ENCODE results near the gene MAN1C1. TPM values are rescaled to one million over a fixed set of nuclear protein-coding genes. Genes with fewer than 3 reads are reported as not detected.

MAN1C1 gene
- total RNA-seq, 1 experiment from 2014 or later, result 9.3 TPM

GRCh38 chr1:25716320-25716719 lies 99.7 kb downstream of the MAN1C1 start:
- Histone ChIP-seq H4K8ac (replicated peaks; ENCODE audit: insufficient read length, low read depth, low read length) (no peak overlapping the region), H3K4me2 (ENCODE audit: insufficient read depth, insufficient read length, low read length) (no peak overlapping the region), H2AFZ (ENCODE audit: low read length) (no peak overlapping the region), H3K79me2 (ENCODE audit: insufficient read depth, low read length) (no peaks in the 10 kb centered on the region), H2BK12ac (ENCODE audit: insufficient read length, low read depth, low read length) (no peak overlapping the region), H3T11ph (ENCODE audit: low read length) (no peak overlapping the region), H4K5ac (ENCODE audit: insufficient read length, low read depth, low read length) (no peak overlapping the region), H3K14ac (ENCODE audit: insufficient read depth, low read length) (no peak overlapping the region), H4K20me1 (ENCODE audit: control insufficient read depth, insufficient read depth, insufficient read length) (no peaks in the 10 kb centered on the region), H3K79me1 (ENCODE audit: insufficient read depth, low read depth, low read length, poor library complexity, severe bottlenecking) (no peaks in the 10 kb centered on the region), H2BK20ac (ENCODE audit: low read depth, low read length, poor library complexity, severe bottlenecking) (no peak overlapping the region), H3K23ac (ENCODE audit: insufficient read length, low read depth, low read length) (no peak overlapping the region), H2AK5ac (ENCODE audit: insufficient read length, low read length) (no peak overlapping the region), H3K18ac (ENCODE audit: insufficient read length, low read depth, low read length) (no peak overlapping the region), H3K27me3 (ENCODE audit: insufficient read depth, low read length) (no peaks in the 10 kb centered on the region), H2BK5ac (ENCODE audit: insufficient read length, low read length) (no peak overlapping the region), H4K91ac (ENCODE audit: insufficient read length, low read depth, low read length) (no peak overlapping the region), H3K4ac (ENCODE audit: low read depth, low read length) (no peak overlapping the region), H2BK120ac (ENCODE audit: low read depth, low read length, poor library complexity, severe bottlenecking) (no peak overlapping the region), H3K27ac (ENCODE audit: insufficient read length, low read depth, low read length) (no peak overlapping the region), H2BK15ac (ENCODE audit: low read depth, low read length) (no peak overlapping the region), H3K56ac (ENCODE audit: insufficient read length, low read depth, low read length) (no peak overlapping the region), H3K9me3 (ENCODE audit: control insufficient read depth, low read depth, low read length) (no peaks in the 10 kb centered on the region), H3K23me2 (ENCODE audit: insufficient read length, low read depth, low read length, poor library complexity, severe bottlenecking) (no peaks in the 10 kb centered on the region), H3K4me1 (ENCODE audit: insufficient read depth, low read length) (no peaks in the 10 kb centered on the region), H3K9ac (ENCODE audit: extremely low read depth, insufficient read length, low read length) (no peak overlapping the region)
- no peak for TF ChIP-seq CTCF (conservative IDR thresholded peaks at IDR 0.05)
- no CpG with 5 or more reads among the region's 5 CpGs for WGBS (ENCODE audit: extremely low coverage, insufficient read length, low lambda C conversion rate)
- peaks cover 7 to 11% of the 10 kb centered on the region in 2 experiments for H3K4me1 Mint-ChIP-seq
- no peaks in the 10 kb centered on the region for H3K9me3 Mint-ChIP-seq
- H3K36me3 Mint-ChIP-seq (ENCODE audit: insufficient read depth in 1 of 3, low read depth in 3 of 3), result no peaks in the 10 kb centered on the region
- no peaks in the 10 kb centered on the region for H3K27me3 Mint-ChIP-seq (ENCODE audit: low read depth)
- no peak overlapping the region for H3K4me3 Mint-ChIP-seq
- DNase-seq, result no peak
- H3K27ac Mint-ChIP-seq, result no peak overlapping the region
